ENCODE results near the gene AMY2B. TPM values are rescaled to one million over a fixed set of nuclear protein-coding genes. Genes with fewer than 3 reads are reported as not detected.
"Not testable (repeated sequence)": the region's sequence is repeated elsewhere in the genome, so short reads cannot be mapped to it uniquely, and the experiment has no call there.

Gene AMY2B
- total RNA-seq, 1 experiment from 2014 or later = 0.25 TPM

- BruUV-seq (replicated peaks) = no TSS peak
- POLR2A ChIA-PET = no interaction called here
- intact Hi-C loops (cut with micrococcal nuclease; ENCODE audit: unreplicated experiment) = no loop called here
- Mint-ChIP-seq H3K27me3 (ENCODE audit: insufficient read depth, unreplicated experiment) (no peaks in the 10 kb centered on the region), H3K9me3 (ENCODE audit: unreplicated experiment) (no peaks in the 10 kb centered on the region), H3K4me3 (ENCODE audit: unreplicated experiment) (no peak overlapping the region), H3K27ac (ENCODE audit: unreplicated experiment) (no peak overlapping the region), H3K4me1 (ENCODE audit: low read depth, unreplicated experiment) (no peaks in the 10 kb centered on the region), H3K36me3 (ENCODE audit: insufficient read depth, unreplicated experiment) (peaks cover 12% of the 10 kb centered on the region)
- Histone ChIP-seq H3K9me3 (no peaks in the 10 kb centered on the region), H3K4me1 (no peaks in the 10 kb centered on the region), H3K36me3 (ENCODE audit: control insufficient read depth, insufficient read depth, low read length) (no peaks in the 10 kb centered on the region), H3K27me3 (replicated peaks; ENCODE audit: control insufficient read depth, insufficient read depth, low read length) (no peaks in the 10 kb centered on the region), H3K4me3 (ENCODE audit: low read depth, low read length) (no peak overlapping the region)
- CTCF ChIA-PET = no interaction called here
- no peak for DNase-seq
- TF ChIP-seq CTCF (IDR thresholded peaks at IDR 0.05; ENCODE audit: insufficient read depth in 1 of 2, low read depth in 1 of 2, low read length in 1 of 2, severe bottlenecking in 1 of 2, unreplicated experiment in 1 of 2) = no peak
Measured at GRCh38 chr1:103547840-103548239, 23.5 kb upstream of the AMY2B start.

- CTCF ChIA-PET = no interaction called here
- Mint-ChIP-seq H3K4me1 (ENCODE audit: low read depth, unreplicated experiment) (no peaks in the 10 kb centered on the region), H3K4me3 (ENCODE audit: unreplicated experiment) (no peak overlapping the region), H3K9me3 (ENCODE audit: unreplicated experiment) (no peaks in the 10 kb centered on the region), H3K27me3 (ENCODE audit: insufficient read depth, unreplicated experiment) (peaks cover 3% of the 10 kb centered on the region), H3K27ac (ENCODE audit: unreplicated experiment) (no peak overlapping the region), H3K36me3 (ENCODE audit: insufficient read depth, unreplicated experiment) (peaks cover 3% of the 10 kb centered on the region)
- H3K9me3 ChIP-seq = no peaks in the 10 kb centered on the region
- no peak overlapping the region for H3K4me3 ChIP-seq (ENCODE audit: low read depth, low read length)
- H3K4me1 ChIP-seq = no peaks in the 10 kb centered on the region
- no peak for DNase-seq
- POLR2A ChIA-PET = no interaction called here
- no TSS peak for BruUV-seq (replicated peaks)
- intact Hi-C loops (cut with micrococcal nuclease; ENCODE audit: unreplicated experiment) = no loop called here
- no peaks in the 10 kb centered on the region for H3K27me3 ChIP-seq (replicated peaks; ENCODE audit: control insufficient read depth, insufficient read depth, low read length)
- no peak for TF ChIP-seq CTCF (IDR thresholded peaks at IDR 0.05; ENCODE audit: insufficient read depth in 1 of 2, low read depth in 1 of 2, low read length in 1 of 2, severe bottlenecking in 1 of 2, unreplicated experiment in 1 of 2)
- H3K36me3 ChIP-seq (ENCODE audit: control insufficient read depth, insufficient read depth, low read length) = no peaks in the 10 kb centered on the region
Measured at GRCh38 chr1:103560427-103560826, 11.0 kb upstream of the AMY2B start.

GRCh38 chr1:103561124-103561523 lies 10.3 kb upstream of the AMY2B start:
- H3K4me3 Mint-ChIP-seq (ENCODE audit: unreplicated experiment); H3K36me3 Mint-ChIP-seq (ENCODE audit: insufficient read depth, unreplicated experiment); H3K9me3 Mint-ChIP-seq (ENCODE audit: unreplicated experiment); H3K9me3 ChIP-seq; BruUV-seq (replicated peaks); H3K4me3 ChIP-seq (ENCODE audit: low read depth, low read length); intact Hi-C loops (cut with micrococcal nuclease; ENCODE audit: unreplicated experiment); H3K36me3 ChIP-seq (ENCODE audit: control insufficient read depth, insufficient read depth, low read length); H3K27me3 ChIP-seq (replicated peaks; ENCODE audit: control insufficient read depth, insufficient read depth, low read length); H3K4me1 Mint-ChIP-seq (ENCODE audit: low read depth, unreplicated experiment); POLR2A ChIA-PET; H3K27ac Mint-ChIP-seq (ENCODE audit: unreplicated experiment); CTCF ChIA-PET; DNase-seq; H3K27me3 Mint-ChIP-seq (ENCODE audit: insufficient read depth, unreplicated experiment); H3K4me1 ChIP-seq: not testable (repeated sequence)
